Measurements from ENCODE around the gene DOP1A. TPM values are rescaled to one million over a fixed set of nuclear protein-coding genes. Genes with fewer than 3 reads are reported as not detected.

Gene DOP1A
- total RNA-seq, 2 experiments from 2014 or later, result 6.6 to 7.7 TPM

DNA sequence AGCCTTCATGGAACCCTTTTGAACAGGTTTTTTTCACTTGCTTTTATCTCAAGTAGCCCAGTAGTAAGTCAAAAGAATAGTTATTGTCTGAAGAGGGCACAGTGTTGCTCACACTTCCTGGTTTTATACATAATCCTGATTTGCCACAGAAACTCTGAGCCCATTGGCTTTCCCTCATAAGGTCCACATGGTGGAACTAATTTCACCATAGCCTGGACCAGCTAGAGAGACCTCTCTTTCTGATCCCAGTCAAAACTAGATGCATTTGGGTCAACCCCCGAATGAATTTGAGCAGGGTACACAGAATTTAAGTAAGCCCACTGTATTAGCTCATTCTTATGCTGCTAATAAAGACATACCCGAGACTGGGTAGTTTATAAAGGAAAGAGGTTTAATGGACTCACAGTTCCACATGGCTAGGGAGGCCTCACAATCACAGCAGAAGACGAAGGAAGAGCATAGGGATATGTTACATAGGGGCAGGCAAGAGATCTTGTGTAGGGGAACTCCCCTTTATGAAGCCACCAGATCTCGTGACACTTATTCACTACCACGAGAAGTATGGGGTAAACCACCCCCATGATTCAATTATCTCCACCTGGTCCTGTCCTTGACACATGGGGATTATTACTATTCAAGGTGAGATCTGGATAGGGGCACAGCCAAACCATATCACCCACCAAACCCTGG is 131.8 kb downstream of the DOP1A start:
- Mint-ChIP-seq H3K4me1 (ENCODE audit: low read depth) (peaks cover 19% of the 10 kb centered on the region), H3K36me3 (ENCODE audit: low read depth) (peaks cover 2% of the 10 kb centered on the region), H3K4me3 (no peak overlapping the region), H3K9me3 (no peaks in the 10 kb centered on the region), H3K27me3 (no peaks in the 10 kb centered on the region), H3K27ac (no peak overlapping the region)
- ChIA-PET POLR2A (interaction anchor here (1.4 kb wide), 1 partner anchor 133 kb away, joined by 3 read pairs; no protein-coding TSS in a partner anchor), CTCF (interaction anchor here (2.5 to 2.9 kb wide), 2 partner anchors 17 to 133 kb away, joined by 15 to 21 read pairs; partner anchors contain the start of genes DOP1A and UBE3D)
- TF ChIP-seq, protein P1, sequence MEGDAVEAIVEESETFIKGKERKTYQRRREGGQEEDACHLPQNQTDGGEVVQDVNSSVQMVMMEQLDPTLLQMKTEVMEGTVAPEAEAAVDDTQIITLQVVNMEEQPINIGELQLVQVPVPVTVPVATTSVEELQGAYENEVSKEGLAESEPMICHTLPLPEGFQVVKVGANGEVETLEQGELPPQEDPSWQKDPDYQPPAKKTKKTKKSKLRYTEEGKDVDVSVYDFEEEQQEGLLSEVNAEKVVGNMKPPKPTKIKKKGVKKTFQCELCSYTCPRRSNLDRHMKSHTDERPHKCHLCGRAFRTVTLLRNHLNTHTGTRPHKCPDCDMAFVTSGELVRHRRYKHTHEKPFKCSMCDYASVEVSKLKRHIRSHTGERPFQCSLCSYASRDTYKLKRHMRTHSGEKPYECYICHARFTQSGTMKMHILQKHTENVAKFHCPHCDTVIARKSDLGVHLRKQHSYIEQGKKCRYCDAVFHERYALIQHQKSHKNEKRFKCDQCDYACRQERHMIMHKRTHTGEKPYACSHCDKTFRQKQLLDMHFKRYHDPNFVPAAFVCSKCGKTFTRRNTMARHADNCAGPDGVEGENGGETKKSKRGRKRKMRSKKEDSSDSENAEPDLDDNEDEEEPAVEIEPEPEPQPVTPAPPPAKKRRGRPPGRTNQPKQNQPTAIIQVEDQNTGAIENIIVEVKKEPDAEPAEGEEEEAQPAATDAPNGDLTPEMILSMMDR (IDR thresholded peaks at IDR 0.05), result no peak
- ATAC-seq (peak; percentile 78), DNase-seq (no peak)
- intact Hi-C loops (cut with micrococcal nuclease), result no loop called here

- Mint-ChIP-seq H3K4me1 (ENCODE audit: low read depth) (peaks cover 15% of the 10 kb centered on the region), H3K27ac (no peak overlapping the region), H3K4me3 (no peak overlapping the region), H3K27me3 (no peaks in the 10 kb centered on the region), H3K9me3 (no peaks in the 10 kb centered on the region), H3K36me3 (ENCODE audit: low read depth) (peaks cover 2% of the 10 kb centered on the region)
- TF ChIP-seq, protein P1 (IDR thresholded peaks at IDR 0.05), result no peak
- ChIA-PET POLR2A (interaction anchor here (1.4 kb wide), 1 partner anchor 133 kb away, joined by 3 read pairs; no protein-coding TSS in a partner anchor), CTCF (interaction anchor here (2.9 kb wide), 1 partner anchor 16 kb away, joined by 15 read pairs; no protein-coding TSS in a partner anchor)
- intact Hi-C loops (cut with micrococcal nuclease), result no loop called here
- ATAC-seq (no peak), DNase-seq (no peak)
Measured at GRCh38 chr6:83199863-83200225, 132.4 kb downstream of the DOP1A start.

DNA sequence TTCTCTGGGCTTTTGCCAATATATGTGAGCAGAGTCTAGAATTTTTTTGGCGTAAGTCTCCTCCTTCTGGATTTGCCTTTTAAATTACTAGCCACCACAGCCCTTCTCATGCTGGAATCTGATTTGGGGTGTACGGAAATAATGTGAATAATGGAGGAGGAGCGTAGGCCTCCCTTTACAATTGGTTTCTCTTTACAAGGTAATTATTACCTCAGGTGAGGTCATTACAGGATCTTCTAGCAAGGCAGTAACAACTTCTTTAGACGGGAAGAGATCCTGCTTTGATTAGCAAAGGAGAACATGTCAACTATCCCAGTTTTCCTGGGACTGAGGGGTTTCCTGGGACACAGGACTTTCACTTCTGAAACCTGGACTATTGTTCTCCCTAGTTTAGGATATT is 134.6 kb downstream of the DOP1A start:
- ChIA-PET CTCF (no interaction called here), POLR2A (no interaction called here)
- Mint-ChIP-seq H3K36me3 (ENCODE audit: low read depth) (no peaks in the 10 kb centered on the region), H3K9me3 (no peaks in the 10 kb centered on the region), H3K4me3 (no peak overlapping the region), H3K27me3 (peaks cover 3% of the 10 kb centered on the region), H3K27ac (no peak overlapping the region), H3K4me1 (ENCODE audit: low read depth) (peaks cover 5% of the 10 kb centered on the region)
- intact Hi-C loops (cut with micrococcal nuclease), result no loop called here
- no peak for ATAC-seq
- TF ChIP-seq, protein P1 (IDR thresholded peaks at IDR 0.05), result no peak
- no peak for DNase-seq

GRCh38 chr6:83215131-83216047 is 147.9 kb downstream of the DOP1A start:
- no peak overlapping the region for H3K27ac Mint-ChIP-seq
- DNase-seq (peak; percentile 79), ATAC-seq (peak; percentile 99)
- H3K36me3 Mint-ChIP-seq (ENCODE audit: low read depth), result no peaks in the 10 kb centered on the region
- H3K9me3 Mint-ChIP-seq, result no peaks in the 10 kb centered on the region
- intact Hi-C loops (cut with micrococcal nuclease), result loop anchor here (1.0 to 10.0 kb wide), 2 partner anchors 148 to 941 kb away; partner anchors contain the start of gene DOP1A
- no peak overlapping the region for H3K4me3 Mint-ChIP-seq
- POLR2A ChIA-PET, result no interaction called here
- peaks cover 6% of the 10 kb centered on the region for H3K27me3 Mint-ChIP-seq
- CTCF ChIA-PET, result interaction anchor here (0.5 to 11.0 kb wide), 32 partner anchors 8 to 960 kb away, joined by 3 to 187 read pairs (median 4); partner anchors contain the start of genes DOP1A, PGM3, PRSS35 and RWDD2A
- TF ChIP-seq, protein P1 (IDR thresholded peaks at IDR 0.05), result peak; percentile 74
- H3K4me1 Mint-ChIP-seq (ENCODE audit: low read depth), result no peaks in the 10 kb centered on the region
